ENCODE data around the gene NEURL2.

DNA sequence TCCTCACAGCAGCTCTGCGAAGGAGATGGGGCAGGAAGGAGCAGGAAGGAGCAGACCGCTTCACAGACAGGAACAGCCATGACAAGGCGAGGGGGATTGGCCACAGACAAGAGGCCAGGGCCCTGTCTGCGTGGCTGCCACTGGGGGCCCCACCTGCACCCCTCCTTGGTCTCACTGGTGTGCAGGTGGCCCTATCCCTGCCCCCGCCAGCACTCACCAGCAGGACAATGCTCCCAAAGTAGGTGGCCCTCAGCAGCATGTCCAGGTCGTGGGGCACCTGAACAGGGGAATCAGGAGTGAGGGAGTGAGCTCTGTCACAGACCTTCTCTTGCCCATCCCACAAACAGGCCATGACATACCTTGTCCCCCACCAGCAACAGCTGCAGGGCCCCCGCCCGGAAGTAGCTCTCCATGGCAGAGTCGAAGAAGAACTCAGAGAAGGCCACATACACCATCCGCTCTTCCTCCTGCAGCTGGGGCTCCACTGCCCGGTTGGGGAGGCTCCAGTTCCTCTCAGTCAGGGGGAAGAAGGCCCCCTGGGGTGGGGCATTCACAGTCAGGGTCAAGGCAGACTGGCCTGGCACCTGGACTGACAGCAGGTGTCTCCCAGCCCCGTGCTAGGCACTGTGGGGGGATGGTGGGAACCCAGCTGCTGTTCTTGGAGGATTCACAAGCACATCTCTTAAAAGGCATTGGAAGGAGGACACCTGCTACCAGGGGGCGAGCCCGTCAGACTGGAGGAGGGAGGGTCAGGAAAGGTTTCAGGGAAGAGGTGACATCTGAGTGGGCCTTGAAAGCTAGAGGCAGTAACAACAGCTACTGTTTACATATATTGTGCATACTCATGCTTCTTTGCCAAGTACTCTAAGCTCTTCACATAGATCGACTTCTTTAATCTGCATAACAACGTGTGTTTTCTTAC is 13.8 kb upstream of the NEURL2 start:
- TF ChIP-seq, protein P1, sequence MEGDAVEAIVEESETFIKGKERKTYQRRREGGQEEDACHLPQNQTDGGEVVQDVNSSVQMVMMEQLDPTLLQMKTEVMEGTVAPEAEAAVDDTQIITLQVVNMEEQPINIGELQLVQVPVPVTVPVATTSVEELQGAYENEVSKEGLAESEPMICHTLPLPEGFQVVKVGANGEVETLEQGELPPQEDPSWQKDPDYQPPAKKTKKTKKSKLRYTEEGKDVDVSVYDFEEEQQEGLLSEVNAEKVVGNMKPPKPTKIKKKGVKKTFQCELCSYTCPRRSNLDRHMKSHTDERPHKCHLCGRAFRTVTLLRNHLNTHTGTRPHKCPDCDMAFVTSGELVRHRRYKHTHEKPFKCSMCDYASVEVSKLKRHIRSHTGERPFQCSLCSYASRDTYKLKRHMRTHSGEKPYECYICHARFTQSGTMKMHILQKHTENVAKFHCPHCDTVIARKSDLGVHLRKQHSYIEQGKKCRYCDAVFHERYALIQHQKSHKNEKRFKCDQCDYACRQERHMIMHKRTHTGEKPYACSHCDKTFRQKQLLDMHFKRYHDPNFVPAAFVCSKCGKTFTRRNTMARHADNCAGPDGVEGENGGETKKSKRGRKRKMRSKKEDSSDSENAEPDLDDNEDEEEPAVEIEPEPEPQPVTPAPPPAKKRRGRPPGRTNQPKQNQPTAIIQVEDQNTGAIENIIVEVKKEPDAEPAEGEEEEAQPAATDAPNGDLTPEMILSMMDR (IDR thresholded peaks at IDR 0.05), result no peak
- TF ChIP-seq POLR2A (IDR thresholded peaks at IDR 0.05), result no peak
